GM18526 (cell line): ENCODE results near the gene RAD51D.

Source experiments
- POLR2A ChIP-seq: IDR thresholded peaks from 3 replicates; pipeline ENCODE4 v1.6.1; 2011; ENCODE audit not compliant: insufficient read length; ENCODE audit errors: extremely low read depth

Gene RAD51D

GRCh38 chr17:35121315-35121714, 1.7 kb upstream of the RAD51D start, which contains the start of gene FNDC8:
TSS of gene FNDC8 (plus strand) at chr17:35121615. CDS start at chr17:35121694, 79 bp downstream.
- no peak for TF ChIP-seq POLR2A

DNA sequence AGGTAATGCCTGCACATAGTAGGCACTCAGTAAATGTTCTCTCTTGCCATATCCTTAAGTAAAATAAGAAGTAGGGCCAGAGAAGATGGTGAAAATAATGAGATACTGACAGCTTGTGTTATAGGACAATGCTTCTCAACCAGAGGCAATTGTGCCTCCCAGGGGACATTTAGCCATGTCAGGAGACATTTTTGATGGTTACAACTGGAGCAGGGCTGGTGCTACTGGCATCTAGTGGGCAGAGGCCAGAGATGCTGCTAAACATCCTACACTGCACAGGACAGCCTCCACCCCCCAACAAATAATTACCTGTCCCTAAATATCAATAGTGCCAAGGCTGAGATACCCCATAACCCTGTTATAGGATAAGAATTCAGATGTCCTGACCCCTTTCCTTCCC, 1.7 kb downstream of the RAD51D start:
- TF ChIP-seq POLR2A, result no peak

- TF ChIP-seq POLR2A, result no peak
These were observed 2.8 kb downstream of the RAD51D start for GRCh38 chr17:35116845-35117244.

DNA sequence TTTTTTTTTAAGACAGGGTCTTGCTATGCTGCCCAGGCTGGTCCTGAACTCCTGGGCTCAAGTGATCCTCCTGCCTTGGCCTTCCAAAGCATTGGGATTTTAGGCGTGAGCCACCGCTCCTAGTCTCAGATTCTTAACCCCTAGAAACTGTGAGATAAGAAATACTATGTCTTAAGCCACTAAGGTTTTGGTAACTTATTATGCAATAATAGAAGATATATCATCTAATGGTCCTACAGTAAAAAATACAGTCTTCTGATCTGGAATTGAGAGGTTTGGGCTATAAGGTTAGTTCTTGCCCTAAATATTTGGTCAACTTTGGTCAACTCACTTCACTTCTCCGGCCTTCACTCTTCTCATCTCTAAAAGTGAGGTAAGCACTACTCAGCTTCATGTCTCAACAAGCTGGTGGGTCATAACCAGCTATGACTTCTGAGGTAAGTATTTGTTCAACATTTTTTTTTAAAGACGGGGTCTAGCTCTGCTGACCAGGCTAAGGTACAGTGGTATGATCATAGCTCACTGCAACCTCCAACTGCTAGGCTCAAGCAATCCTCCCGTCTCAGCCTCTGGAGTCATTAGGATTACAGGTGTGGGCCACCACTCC, 14.7 kb downstream of the RAD51D start:
- TF ChIP-seq POLR2A, result no peak

DNA sequence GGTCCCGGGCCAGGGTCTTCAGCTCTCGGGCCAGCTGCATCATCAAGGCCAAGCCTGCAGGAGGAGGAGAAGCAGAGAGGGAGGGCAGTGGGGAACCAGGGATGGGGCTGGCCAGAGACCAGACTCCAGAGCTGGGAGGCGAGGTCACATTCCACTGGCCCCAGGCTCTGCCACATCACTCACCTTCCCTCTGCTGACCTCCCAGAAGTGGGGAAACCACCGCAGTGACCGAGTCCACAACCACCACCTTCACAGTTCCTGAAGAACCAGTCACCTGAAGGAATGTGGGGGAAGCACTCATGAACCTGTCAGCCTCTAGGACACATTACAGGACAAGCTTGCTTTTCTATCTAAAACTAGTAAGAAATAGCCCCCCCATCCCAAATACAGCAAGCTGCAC, 16.4 kb downstream of the RAD51D start:
- TF ChIP-seq POLR2A, result no peak

DNA sequence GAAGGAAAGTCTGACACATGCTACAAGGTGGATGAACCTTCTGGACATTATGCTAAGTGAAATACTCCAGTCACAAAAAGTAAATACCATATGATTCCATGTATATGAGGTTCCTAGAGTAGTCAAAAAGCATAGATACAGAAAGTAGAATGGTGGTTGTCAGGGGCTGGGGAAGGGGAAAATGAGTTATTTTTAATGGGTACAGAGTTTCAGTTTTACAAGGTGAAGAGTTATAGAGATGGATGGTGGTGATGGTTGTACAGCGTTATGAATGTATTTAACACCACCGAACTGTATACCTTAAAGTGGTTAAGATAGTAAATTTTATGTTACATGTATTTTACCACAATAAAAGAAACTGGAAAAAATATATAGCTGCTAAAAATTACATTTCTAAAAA, 17.9 kb downstream of the RAD51D start:
- no peak for TF ChIP-seq POLR2A

GRCh38 chr17:35101036-35101435, 18.6 kb downstream of the RAD51D start:
- no peak for TF ChIP-seq POLR2A

GRCh38 chr17:35099908-35100307, 19.8 kb downstream of the RAD51D start:
- TF ChIP-seq POLR2A, result no peak

- TF ChIP-seq POLR2A, result no peak
These were observed 21.9 kb downstream of the RAD51D start for GRCh38 chr17:35097776-35098175.

- no peak for TF ChIP-seq POLR2A
These were observed 23.9 kb downstream of the RAD51D start for GRCh38 chr17:35095741-35096140.

- TF ChIP-seq POLR2A, result no peak
These were observed 24.8 kb downstream of the RAD51D start for GRCh38 chr17:35094902-35095301.

DNA sequence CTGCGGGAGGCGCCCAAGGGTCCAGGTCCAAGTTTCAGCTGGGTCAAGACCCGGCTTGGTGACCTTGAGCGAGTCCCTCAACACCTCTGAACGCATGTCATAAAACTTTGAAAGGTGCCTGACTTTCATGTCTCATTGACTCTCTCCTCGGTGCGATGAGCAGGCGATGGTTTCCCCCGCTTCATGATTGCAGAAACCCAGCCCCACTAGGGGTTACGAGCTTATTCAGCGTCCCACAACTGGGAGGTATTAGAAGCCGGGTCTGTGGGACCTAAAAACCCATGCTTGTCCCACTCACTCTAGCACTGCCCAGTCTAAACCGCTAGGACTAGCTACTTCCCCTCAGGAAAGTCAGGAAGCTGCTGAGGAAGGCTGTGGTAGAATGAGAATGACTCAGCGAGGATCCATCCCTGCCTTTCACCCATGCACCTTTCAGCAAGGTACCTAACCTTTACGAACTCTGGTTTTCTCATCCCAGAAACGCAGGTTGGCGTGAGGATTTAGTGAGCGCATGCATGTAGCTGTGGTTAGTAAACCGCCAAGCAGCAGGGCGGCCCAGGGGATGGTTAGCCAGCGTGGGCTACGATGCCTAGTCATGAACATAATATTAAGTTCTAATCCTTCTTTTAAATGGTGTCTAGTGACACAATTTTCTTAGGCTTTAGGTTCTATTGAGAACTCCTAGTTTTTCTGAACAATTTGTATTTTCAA, 29.9 kb downstream of the RAD51D start:
- no peak for TF ChIP-seq POLR2A

GRCh38 chr17:35088881-35089585, 30.6 kb downstream of the RAD51D start:
- peak; percentile 39 for TF ChIP-seq POLR2A

- no peak for TF ChIP-seq POLR2A
These were observed 31.2 kb downstream of the RAD51D start for GRCh38 chr17:35088356-35088880.

- no peak for TF ChIP-seq POLR2A
These were observed 31.8 kb downstream of the RAD51D start for GRCh38 chr17:35087731-35088355.
